ENCODE data around the gene TMEM52.
A peak's percentile ranks its signal among the peaks of the same experiment; 100 is the strongest.
"Not testable (repeated sequence)": the region's sequence is repeated elsewhere in the genome, so short reads cannot be mapped to it uniquely, and the experiment has no call there.

Gene TMEM52

GRCh38 chr1:1893291-1893985 is 25.6 kb downstream of the TMEM52 start:
- no peak for DNase-seq

- DNase-seq, result no peak
Measured at GRCh38 chr1:1892763-1893120, 26.3 kb downstream of the TMEM52 start.

- no peak for DNase-seq
Measured at GRCh38 chr1:1892079-1892762, 26.9 kb downstream of the TMEM52 start.

- no peak for DNase-seq
Measured at GRCh38 chr1:1891349-1892078, 27.6 kb downstream of the TMEM52 start.

- DNase-seq, result peak; percentile 85
Measured at GRCh38 chr1:1890506-1891348, 28.4 kb downstream of the TMEM52 start, which contains the start of gene GNB1. Gene GNB1 (minus strand): TSS chr1:1891087. CDS start chr1:1825453, 65,634 bp downstream.

- DNase-seq, result peak; percentile 26
Measured at GRCh38 chr1:1889847-1890505, 29.1 kb downstream of the TMEM52 start.

GRCh38 chr1:1889090-1889750 is 29.9 kb downstream of the TMEM52 start:
- no peak for DNase-seq

- not testable (repeated sequence) for DNase-seq
Measured at GRCh38 chr1:1883890-1884289, 35.2 kb downstream of the TMEM52 start.

GRCh38 chr1:1883092-1883873 is 35.8 kb downstream of the TMEM52 start:
- no peak for DNase-seq

- no peak for DNase-seq
Measured at GRCh38 chr1:1881727-1882126, 37.4 kb downstream of the TMEM52 start.

GRCh38 chr1:1880617-1881312 is 38.3 kb downstream of the TMEM52 start:
- DNase-seq, result no peak

- DNase-seq, result no peak
Measured at GRCh38 chr1:1879942-1880341, 39.1 kb downstream of the TMEM52 start.

GRCh38 chr1:1877865-1878436 is 41.1 kb downstream of the TMEM52 start:
- DNase-seq, result no peak

- DNase-seq, result no peak
Measured at GRCh38 chr1:1876335-1876930, 42.6 kb downstream of the TMEM52 start.

- DNase-seq, result no peak
Measured at GRCh38 chr1:1875932-1876331, 43.1 kb downstream of the TMEM52 start.

GRCh38 chr1:1874901-1875300 is 44.2 kb downstream of the TMEM52 start:
- no peak for DNase-seq

- DNase-seq, result no peak
Measured at GRCh38 chr1:1873186-1873585, 45.9 kb downstream of the TMEM52 start.

- no peak for DNase-seq
Measured at GRCh38 chr1:1872329-1872994, 46.6 kb downstream of the TMEM52 start.

GRCh38 chr1:1869469-1869868 is 49.6 kb downstream of the TMEM52 start:
- DNase-seq, result no peak

Data from activated effector memory CD4-positive, alpha-beta T cell treated with Interleukin-2 at 50 U/mL for 16 hours (primary cell).